Mesendoderm (in vitro differentiated cells): ENCODE results near the gene IMP4. TPM values are rescaled to one million over a fixed set of nuclear protein-coding genes. Genes with fewer than 3 reads are reported as not detected.
A peak's percentile ranks its signal among the peaks of the same experiment; 100 is the strongest.

Experiments
- DNase-seq: peaks from one replicate; pipeline ENCODE4 v3.0.0; 2013
- H2AK5ac ChIP-seq: 2 replicates; pipeline ENCODE4 v1.6.1; 2013; ENCODE audit warnings: low read length, inconsistent platforms
- H2BK120ac ChIP-seq: 2 replicates; pipeline ENCODE4 v1.6.1; 2013; ENCODE audit warnings: low read depth, mild to moderate bottlenecking, low read length, moderate library complexity, mixed read lengths
- H2BK15ac ChIP-seq: replicated peaks from 2 replicates; pipeline ENCODE4 v1.6.1; 2013; ENCODE audit warnings: low read depth, mild to moderate bottlenecking, moderate library complexity
- H2BK5ac ChIP-seq: 2 replicates; pipeline ENCODE4 v1.6.1; 2013; ENCODE audit warnings: low read length, inconsistent platforms
- H3K18ac ChIP-seq: 2 replicates; pipeline ENCODE4 v1.6.1; 2013; ENCODE audit warnings: mild to moderate bottlenecking, low read length, mixed read lengths
- H3K23ac ChIP-seq: one replicate; pipeline ENCODE4 v1.6.1; 2013; ENCODE audit warnings: low read length
- H3K27ac ChIP-seq: 2 replicates; pipeline ENCODE4 v1.5.1; 2013; ENCODE audit warnings: low read depth, mild to moderate bottlenecking, inconsistent platforms, low read length, moderate library complexity
- H3K27me3 ChIP-seq: 2 replicates; pipeline ENCODE4 v1.6.1; 2013; ENCODE audit warnings: low read length, control low read depth, mild to moderate bottlenecking, inconsistent platforms; ENCODE audit not compliant: insufficient read depth, poor library complexity
- H3K36me3 ChIP-seq: 2 replicates; pipeline ENCODE4 v1.6.1; 2013; ENCODE audit warnings: low read length, inconsistent platforms; ENCODE audit not compliant: control insufficient read depth, insufficient read depth
- H3K4ac ChIP-seq: one replicate; pipeline ENCODE4 v1.6.1; 2013; ENCODE audit warnings: low read depth, mild to moderate bottlenecking, low read length, moderate library complexity
- H3K4me1 ChIP-seq: 2 replicates; pipeline ENCODE4 v1.6.1; 2013; ENCODE audit warnings: low read depth, low read length, inconsistent platforms; ENCODE audit not compliant: control insufficient read depth
- H3K4me2 ChIP-seq: 2 replicates; pipeline ENCODE4 v1.6.1; 2013; ENCODE audit warnings: low read length
- H3K4me3 ChIP-seq: 2 replicates; pipeline ENCODE4 v1.5.1; 2013; ENCODE audit warnings: mild to moderate bottlenecking, low read length
- H3K56ac ChIP-seq: one replicate; pipeline ENCODE4 v1.6.1; 2013; ENCODE audit warnings: low read length
- H3K79me1 ChIP-seq: 2 replicates; pipeline ENCODE4 v1.6.1; 2013; ENCODE audit warnings: low read length, inconsistent platforms
- H3K79me2 ChIP-seq: 2 replicates; pipeline ENCODE4 v1.6.1; 2013; ENCODE audit warnings: mild to moderate bottlenecking, low read length; ENCODE audit not compliant: control insufficient read depth, insufficient read depth
- H3K9ac ChIP-seq: 2 replicates; pipeline ENCODE4 v1.6.1; 2013; ENCODE audit warnings: low read length, inconsistent platforms
- H4K5ac ChIP-seq: one replicate; pipeline ENCODE4 v1.6.1; 2013; ENCODE audit warnings: low read length
- H4K8ac ChIP-seq: one replicate; pipeline ENCODE4 v1.6.1; 2013; ENCODE audit warnings: low read depth, mild to moderate bottlenecking, control low read depth, low read length, moderate library complexity
- WGBS: extraction: QIAGEN DNeasy Blood & Tissue Kit; methylation state at CpG from one replicate; pipeline ENCODE4 v1.1.7; 2013; ENCODE audit warnings: low lambda C conversion rate, missing lambda C conversion rate; ENCODE audit not compliant: insufficient coverage; ENCODE audit errors: extremely low coverage; 5-methylcytosine and 5-hydroxymethylcytosine counted together
- small RNA-seq: library from polyadenylated mRNA; stranded (forward); fragments of <200 nt; extraction: miRNeasy Mini kit (QIAGEN cat#:217004); gene quantifications from one replicate; pipeline ENCODE3, GENCODE V24; 2013; ENCODE audit not compliant: insufficient read depth

Gene IMP4

GRCh38 chr2:130391872-130392670 is 49.4 kb downstream of the IMP4 start:
- no peak for DNase-seq
- H3K4me2 ChIP-seq, result peak overlapping the region; percentile 90
- H4K8ac ChIP-seq, result no peak overlapping the region
- H3K9ac ChIP-seq, result peak overlapping the region; percentile 74
- H3K79me1 ChIP-seq, result no peaks in the 10 kb centered on the region
- H3K4ac ChIP-seq, result no peak overlapping the region
- H2AK5ac ChIP-seq, result no peak overlapping the region
- no peak overlapping the region for H4K5ac ChIP-seq
- no peaks in the 10 kb centered on the region for H3K79me2 ChIP-seq
- no peak overlapping the region for H2BK5ac ChIP-seq
- H3K36me3 ChIP-seq, result no peaks in the 10 kb centered on the region
- peaks cover 2% of the 10 kb centered on the region for H3K4me1 ChIP-seq
- H2BK120ac ChIP-seq, result no peak overlapping the region
- H3K4me3 ChIP-seq, result no peak overlapping the region
- H2BK15ac ChIP-seq, result no peak overlapping the region
- H3K56ac ChIP-seq, result peak overlapping the region; percentile 90
- no peaks in the 10 kb centered on the region for H3K27me3 ChIP-seq
- no peak overlapping the region for H3K27ac ChIP-seq
- no CpG with 5 or more reads among the region's 17 CpGs for WGBS
- H3K18ac ChIP-seq, result no peak overlapping the region
- no peak overlapping the region for H3K23ac ChIP-seq

GRCh38 chr2:130393318-130393910 is 50.7 kb downstream of the IMP4 start:
- Histone ChIP-seq H3K4ac (no peak overlapping the region), H3K18ac (no peak overlapping the region), H3K27me3 (no peaks in the 10 kb centered on the region), H3K79me1 (no peaks in the 10 kb centered on the region), H3K9ac (no peak overlapping the region), H4K8ac (no peak overlapping the region), H4K5ac (no peak overlapping the region), H3K4me1 (peaks cover 2% of the 10 kb centered on the region), H3K56ac (peak overlapping the region; percentile 22), H3K4me3 (no peak overlapping the region), H3K4me2 (no peak overlapping the region), H3K23ac (no peak overlapping the region), H2BK120ac (no peak overlapping the region), H3K36me3 (no peaks in the 10 kb centered on the region), H2BK5ac (no peak overlapping the region), H2AK5ac (no peak overlapping the region), H3K79me2 (no peaks in the 10 kb centered on the region), H2BK15ac (no peak overlapping the region), H3K27ac (peak overlapping the region; percentile 0)
- no CpG with 5 or more reads among the region's 7 CpGs for WGBS
- DNase-seq, result peak; percentile 96

Small RNAs within 50 kb of the gene (small RNA-seq; reads per million reads assigned to genes)
- not detected for gene AC132479.1
